ENCODE results near the gene SPACA7.

SPACA7 gene

GRCh38 chr13:112469071-112469745 is 93.1 kb downstream of the SPACA7 start:
- DNase-seq: no peak

GRCh38 chr13:112473818-112474217 is 97.7 kb downstream of the SPACA7 start:
- no peak for DNase-seq

DNA sequence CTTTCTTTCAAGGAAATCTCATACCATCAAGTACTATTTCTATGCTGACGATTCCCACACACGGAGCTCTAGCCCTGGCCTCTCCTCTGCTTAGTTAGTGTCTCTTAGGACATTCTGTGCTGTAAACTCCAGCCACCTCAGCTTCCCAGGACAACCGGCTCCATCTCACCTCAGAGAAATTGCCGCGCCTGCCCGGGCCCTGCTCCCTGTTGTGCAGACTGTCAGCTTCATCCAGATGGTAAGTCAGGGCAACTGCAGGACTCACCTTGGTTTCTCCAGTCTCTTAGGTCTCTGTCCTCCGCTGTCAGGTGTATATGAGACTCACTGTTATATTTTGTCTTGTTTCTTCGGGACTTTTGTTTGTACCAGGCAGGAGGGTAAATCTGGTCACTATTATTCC is 98.7 kb downstream of the SPACA7 start:
- DNase-seq: no peak

DNA sequence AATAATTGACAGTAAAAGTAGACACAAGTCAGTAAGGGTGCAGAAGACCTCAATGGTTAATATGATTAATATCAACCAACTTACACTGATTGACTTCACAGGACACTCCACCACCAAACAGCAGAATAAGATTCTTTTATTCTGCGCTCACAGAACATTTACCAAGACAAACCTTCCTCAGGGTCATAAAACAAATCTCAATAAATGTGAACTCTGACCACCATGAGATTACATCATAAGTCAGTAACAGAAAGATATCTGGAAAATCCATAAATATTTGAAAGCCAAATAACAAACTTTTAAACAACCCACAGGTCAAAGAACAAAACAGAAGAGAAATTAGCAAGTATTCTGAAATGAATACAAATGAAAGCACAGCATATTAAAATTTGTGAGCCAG is 99.7 kb downstream of the SPACA7 start:
- DNase-seq: no peak

GRCh38 chr13:112477070-112477619 is 101.0 kb downstream of the SPACA7 start:
- no peak for DNase-seq

- no peak for DNase-seq
Measured at GRCh38 chr13:112479389-112479788, 103.2 kb downstream of the SPACA7 start.

DNA sequence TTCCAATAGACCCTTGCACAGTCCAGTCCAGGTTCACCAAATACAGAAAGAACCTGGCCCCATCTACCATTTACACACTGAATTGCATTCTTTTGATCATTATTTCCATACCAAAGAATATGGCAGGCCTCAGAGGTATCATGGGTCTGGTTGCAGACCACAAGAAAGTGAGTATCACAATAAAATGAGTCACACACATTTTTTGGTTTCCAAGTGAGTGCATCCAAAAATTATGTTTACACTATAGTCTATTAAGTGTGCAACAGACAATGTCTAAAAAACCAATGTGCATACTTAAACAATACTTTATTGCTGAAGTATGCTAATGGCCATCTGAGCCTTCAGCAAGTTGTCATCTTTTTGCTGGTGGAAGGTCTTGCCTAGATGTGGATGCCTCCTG is 105.3 kb downstream of the SPACA7 start:
- DNase-seq: no peak

GRCh38 chr13:112483299-112483698 is 107.1 kb downstream of the SPACA7 start:
- no peak for DNase-seq

Data from activated effector memory CD4-positive, alpha-beta T cell treated with Interleukin-2 at 50 U/mL for 16 hours (primary cell).